Head of caudate nucleus (tissue), 42 donors: ENCODE results near the gene GCNT1.

Experiments
- DNase-seq, 42 donors: peaks; one replicate each; pipeline versions ENCODE4 v3.0.0 to v3.0.0-alpha.2; 2020 to 2021; ENCODE audit warnings: mixed read lengths in 7 of 42
- intact Hi-C: fragments of 100-400 bp; cut with DNase I; formaldehyde crosslinking; loops from one replicate; pipeline ENCODE4 v1.15.0; 2022

The GCNT1 gene

DNA sequence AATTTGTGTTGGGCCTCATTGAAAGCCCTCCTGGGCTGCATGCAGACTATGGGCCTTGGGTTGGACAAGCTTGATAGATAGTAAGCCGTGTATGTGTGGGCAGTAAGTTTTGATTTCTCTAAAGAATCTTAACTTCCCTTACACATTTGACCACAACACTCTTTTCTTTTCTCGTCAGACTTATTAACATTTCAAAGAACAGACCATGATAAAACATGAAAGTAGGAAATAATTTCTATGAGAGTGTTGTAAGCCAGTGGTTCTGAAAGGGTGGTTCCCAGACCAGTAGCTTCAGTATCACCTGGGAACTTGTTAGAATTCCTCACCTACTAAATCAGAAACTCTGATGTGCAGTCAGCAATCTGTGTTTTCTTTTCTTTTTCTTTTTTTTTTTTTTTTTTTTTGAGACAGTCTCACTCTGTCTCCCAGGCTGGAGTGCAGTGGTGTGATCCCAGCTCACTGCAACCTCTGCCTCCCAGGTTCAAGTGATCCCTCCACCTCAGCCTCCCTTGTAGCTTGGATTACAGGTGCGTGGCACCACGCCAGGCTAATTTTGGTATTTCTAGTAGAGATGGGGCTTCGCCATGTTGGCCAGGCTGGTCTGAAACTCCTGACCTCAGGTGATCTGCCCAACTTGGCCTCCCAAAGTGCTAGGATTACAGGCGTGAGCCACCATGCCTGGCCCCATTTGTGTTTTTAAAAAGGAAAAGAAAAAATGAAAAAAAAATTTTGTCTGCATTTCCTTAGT is 20.0 kb upstream of the GCNT1 start:
- intact Hi-C loops, result no loop called here
- no peak for DNase-seq

DNA sequence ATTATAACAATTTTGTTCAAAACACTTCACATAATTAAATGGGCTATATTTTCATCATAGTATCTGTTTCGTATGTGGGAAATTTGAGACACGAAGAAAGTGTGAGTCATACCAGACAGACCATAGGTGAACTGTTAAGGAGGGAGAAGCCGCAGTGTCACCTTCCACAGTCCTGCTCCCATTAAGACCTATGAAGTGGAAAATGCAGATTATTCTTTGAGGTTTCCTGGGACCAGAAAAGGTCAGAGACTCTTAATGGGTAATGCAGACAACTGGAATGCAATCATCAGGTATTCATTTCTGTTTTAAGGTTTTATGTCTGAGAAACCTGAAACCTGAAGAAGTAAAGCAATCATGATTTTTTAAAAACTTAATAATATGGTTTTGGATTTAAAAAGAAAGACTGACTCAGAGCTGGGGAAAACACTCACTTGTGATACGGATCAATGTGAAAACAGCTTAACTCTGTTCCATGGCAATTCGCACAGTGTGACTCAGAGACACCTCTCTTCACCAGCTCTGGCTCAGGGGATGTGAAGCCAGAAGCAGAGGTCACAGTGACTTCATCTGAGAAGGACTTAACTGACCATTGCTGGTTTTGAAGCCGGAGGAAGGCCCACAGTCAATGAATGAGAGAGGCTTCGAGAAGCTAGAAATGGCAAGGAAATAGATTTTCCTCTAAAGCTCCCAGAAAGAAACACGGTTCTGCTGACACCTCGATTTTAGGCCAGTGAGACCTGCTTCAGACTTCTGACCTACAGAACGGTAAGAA is 17.2 kb upstream of the GCNT1 start:
- DNase-seq, result no peak
- intact Hi-C loops, result no loop called here

GRCh38 chr9:76443887-76444286 is 15.1 kb upstream of the GCNT1 start:
- no peak for DNase-seq
- intact Hi-C loops, result no loop called here

- intact Hi-C loops, result no loop called here
- no peak for DNase-seq
Observed at GRCh38 chr9:76444322-76444929, 14.6 kb upstream of the GCNT1 start.

- intact Hi-C loops, result loop anchor here (5.0 kb wide), 1 partner anchor 261 kb away; no protein-coding TSS in a partner anchor
- DNase-seq, result no peak
Observed at GRCh38 chr9:76445976-76446375, 13.0 kb upstream of the GCNT1 start.

GRCh38 chr9:76448501-76448900 is 10.5 kb upstream of the GCNT1 start:
- intact Hi-C loops, result loop anchor here (5.0 kb wide), 1 partner anchor 259 kb away; no protein-coding TSS in a partner anchor
- DNase-seq, result no peak

GRCh38 chr9:76451234-76451633 is 7.7 kb upstream of the GCNT1 start:
- intact Hi-C loops, result loop anchor here (10.0 kb wide), 1 partner anchor 214 kb away; no protein-coding TSS in a partner anchor
- no peak for DNase-seq

DNA sequence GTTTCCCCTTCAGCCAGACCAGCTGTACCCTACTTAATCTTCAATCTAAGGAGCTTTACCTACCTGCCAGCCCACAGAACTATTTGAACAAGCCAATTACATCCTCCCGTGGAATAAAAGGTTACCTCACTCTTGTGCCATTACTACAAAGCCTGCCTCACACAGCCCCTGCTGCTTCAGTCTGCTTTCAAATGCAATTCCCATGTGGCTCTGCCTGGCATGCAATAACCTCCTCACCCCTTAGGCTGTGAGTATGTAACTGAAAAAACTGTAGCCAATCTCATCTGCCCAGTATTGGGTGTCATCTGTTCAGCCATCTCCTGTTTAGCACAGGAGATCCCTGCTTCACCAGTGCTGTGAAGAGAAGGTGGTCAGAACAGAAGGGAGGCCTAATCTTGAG is 6.1 kb upstream of the GCNT1 start:
- intact Hi-C loops, result loop anchor here (10.0 kb wide), 1 partner anchor 212 kb away; no protein-coding TSS in a partner anchor
- DNase-seq, result no peak

DNA sequence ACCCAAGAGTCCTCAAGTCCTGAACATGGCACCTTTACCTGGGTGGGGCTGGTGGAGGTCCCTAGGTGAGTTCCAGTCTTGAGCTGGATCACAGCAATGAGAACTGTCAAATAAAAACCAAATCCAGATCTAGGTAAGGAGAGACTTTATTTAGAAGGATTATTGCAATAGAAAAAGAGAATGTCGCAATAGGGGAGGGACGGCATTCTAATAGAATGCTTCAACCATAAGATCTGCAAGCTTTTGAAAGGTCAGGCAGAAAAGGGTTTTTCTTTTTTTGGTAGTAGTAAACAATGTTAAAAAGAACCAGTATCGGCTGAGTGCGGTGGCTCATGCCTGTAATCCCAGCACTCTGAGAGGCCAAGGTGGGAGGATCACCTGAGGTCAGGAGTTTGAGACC is 5.2 kb upstream of the GCNT1 start:
- DNase-seq, result no peak
- intact Hi-C loops, result loop anchor here (10.0 kb wide), 1 partner anchor 211 kb away; no protein-coding TSS in a partner anchor

DNA sequence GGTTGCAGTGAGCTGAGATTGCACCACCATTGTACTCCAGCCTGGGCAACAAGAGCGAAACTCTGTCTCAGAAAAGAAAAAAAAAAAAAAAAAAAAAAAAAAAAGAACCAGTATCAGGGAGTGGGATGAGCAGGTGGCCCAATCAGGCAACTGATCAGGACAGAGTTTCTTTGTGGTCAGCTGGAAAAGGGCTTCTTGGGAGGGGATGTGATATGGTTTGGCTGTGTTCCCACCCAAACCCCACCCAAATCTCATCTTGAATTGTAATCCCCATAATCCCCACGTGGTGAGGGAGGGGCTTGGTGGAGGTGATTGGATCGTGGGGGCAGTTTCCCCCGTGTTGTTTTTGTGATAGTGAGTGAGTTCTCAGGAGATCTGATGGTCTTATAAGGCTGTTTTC is 4.7 kb upstream of the GCNT1 start:
- DNase-seq, result no peak
- intact Hi-C loops, result loop anchor here (10.0 kb wide), 1 partner anchor 210 kb away; no protein-coding TSS in a partner anchor

- intact Hi-C loops, result loop anchor here (10.0 kb wide), 1 partner anchor 208 kb away; no protein-coding TSS in a partner anchor
- no peak for DNase-seq
Observed at GRCh38 chr9:76456202-76456926, 2.6 kb upstream of the GCNT1 start.

DNA sequence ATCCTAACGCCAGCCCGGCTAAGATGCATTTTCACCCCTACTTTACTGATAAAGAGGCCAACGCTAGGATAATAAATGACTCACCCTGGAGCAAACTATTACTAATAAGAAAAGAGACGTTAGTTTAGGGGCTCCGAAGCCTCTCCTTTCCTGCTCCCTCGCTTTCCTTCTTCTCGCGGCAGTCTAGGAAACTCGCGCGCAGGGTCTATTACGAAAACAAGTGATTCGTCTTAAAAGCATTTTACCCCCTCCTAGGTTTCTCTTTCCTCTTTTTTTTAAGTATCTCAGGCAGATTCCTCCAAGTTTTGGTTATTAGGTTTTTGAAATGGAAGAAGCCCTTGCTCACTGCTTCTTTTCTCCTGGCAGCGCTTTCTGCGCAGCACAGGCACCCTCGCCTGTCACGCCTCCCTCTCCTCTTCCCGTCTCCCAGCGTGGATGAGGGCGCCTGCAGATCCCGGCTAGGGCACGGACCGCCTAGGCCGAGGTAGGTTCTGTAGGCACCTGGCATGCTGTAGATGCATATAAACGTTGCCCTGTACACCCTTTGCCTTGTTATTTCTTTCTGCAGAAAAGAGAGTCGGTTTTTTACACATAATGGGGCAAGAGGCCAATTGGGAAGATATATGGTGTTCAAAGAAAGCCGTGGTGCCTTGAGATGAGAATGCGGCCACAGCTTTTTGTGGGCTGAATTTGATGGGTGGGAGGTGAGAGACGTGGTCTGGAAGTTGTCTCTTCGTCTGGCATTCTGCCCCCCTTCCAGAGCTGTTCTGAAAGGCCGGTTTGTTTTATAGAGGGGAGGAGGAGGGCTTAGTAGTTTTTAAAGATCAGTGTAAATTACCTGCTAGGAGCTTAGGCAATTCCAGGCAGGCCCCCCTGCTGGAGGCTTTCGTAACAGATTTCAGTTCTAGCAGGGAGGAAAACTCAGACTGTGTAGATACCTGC is 983 bp downstream of the GCNT1 start:
- intact Hi-C loops, result loop anchor here (10.0 kb wide), 1 partner anchor 205 kb away; no protein-coding TSS in a partner anchor
- peak in 41 of 42 donors; percentile 20 to 79 (median 55) for DNase-seq

DNA sequence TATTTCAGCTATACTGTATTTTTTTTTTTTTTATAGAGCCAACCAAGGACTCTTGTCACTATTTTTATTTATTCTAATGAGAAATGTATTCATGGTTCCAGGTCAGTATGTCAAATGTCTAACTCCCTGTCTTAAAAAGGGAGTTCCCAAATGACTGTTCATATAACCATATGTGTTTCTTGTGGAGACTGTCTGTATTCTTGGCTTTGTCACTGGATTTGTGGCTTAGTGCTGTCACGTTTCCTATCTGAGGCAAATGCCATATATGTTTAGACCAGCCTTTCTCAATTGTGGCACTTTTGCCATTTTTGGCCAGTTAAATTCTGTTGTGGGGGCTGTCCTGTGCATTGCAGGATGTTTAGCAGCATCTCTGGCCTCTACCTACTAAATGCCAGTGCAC is 3.1 kb downstream of the GCNT1 start:
- intact Hi-C loops, result no loop called here
- no peak for DNase-seq

DNA sequence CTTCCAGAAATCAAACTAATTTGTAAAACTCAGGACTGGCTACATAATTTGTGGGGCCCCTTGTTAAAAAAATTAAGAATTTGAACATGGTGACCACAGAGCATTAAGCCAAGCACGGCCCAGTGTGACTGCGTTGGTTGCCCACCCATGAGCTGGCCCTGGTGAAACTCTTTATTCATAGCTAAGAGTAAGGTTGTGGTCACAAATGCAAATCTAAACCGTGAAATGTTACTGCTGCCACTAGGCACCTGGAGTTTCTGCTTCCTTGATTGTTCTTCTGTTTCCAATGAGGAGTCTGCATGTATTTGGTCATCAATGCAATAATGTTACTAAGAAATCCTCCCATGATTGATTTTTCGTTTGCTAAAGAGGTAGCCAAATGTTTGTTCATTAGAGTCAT is 4.2 kb downstream of the GCNT1 start:
- intact Hi-C loops, result no loop called here

DNA sequence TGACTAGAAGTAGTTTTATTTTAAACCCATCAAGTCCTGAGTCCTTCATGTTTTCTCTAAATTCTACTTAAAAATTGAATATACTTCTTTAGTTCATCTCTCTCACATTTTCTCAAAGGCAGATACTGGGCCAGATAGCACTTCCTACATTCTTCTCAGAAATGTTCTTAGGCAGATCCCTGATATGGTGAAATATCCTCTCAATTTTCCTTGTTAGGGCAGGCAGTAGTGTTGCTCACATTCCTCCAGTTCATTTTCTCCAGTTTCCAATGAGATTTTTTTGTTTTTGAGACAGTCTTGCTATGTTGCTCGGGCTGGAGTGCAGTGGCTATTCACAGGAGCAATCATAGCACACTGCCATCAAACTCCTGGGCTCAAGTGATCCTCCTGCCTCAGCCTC is 5.7 kb downstream of the GCNT1 start:
- intact Hi-C loops, result no loop called here
- no peak for DNase-seq

More for the DNA sequence above, 4.2 kb downstream of the GCNT1 start:
- no peak for DNase-seq

- intact Hi-C loops, result no loop called here
- DNase-seq, result no peak
Observed at GRCh38 chr9:76465442-76466298, 6.7 kb downstream of the GCNT1 start.

GRCh38 chr9:76466299-76466605 is 7.3 kb downstream of the GCNT1 start:
- DNase-seq, result no peak
- intact Hi-C loops, result no loop called here
